NCI-H446 treated with DMSO at 0.1 percent for 48 hours (cell line): Measurements from ENCODE around the gene RIMKLA.
A peak's percentile ranks its signal among the peaks of the same experiment; 100 is the strongest.

Experiments used
- DNase-seq: peaks from one replicate; lab custom pipeline; 2025; lab: John Stamatoyannopoulos, UW

The RIMKLA gene, protein sequence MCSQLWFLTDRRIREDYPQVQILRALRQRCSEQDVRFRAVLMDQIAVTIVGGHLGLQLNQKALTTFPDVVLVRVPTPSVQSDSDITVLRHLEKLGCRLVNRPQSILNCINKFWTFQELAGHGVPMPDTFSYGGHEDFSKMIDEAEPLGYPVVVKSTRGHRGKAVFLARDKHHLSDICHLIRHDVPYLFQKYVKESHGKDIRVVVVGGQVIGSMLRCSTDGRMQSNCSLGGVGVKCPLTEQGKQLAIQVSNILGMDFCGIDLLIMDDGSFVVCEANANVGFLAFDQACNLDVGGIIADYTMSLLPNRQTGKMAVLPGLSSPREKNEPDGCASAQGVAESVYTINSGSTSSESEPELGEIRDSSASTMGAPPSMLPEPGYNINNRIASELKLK

DNA sequence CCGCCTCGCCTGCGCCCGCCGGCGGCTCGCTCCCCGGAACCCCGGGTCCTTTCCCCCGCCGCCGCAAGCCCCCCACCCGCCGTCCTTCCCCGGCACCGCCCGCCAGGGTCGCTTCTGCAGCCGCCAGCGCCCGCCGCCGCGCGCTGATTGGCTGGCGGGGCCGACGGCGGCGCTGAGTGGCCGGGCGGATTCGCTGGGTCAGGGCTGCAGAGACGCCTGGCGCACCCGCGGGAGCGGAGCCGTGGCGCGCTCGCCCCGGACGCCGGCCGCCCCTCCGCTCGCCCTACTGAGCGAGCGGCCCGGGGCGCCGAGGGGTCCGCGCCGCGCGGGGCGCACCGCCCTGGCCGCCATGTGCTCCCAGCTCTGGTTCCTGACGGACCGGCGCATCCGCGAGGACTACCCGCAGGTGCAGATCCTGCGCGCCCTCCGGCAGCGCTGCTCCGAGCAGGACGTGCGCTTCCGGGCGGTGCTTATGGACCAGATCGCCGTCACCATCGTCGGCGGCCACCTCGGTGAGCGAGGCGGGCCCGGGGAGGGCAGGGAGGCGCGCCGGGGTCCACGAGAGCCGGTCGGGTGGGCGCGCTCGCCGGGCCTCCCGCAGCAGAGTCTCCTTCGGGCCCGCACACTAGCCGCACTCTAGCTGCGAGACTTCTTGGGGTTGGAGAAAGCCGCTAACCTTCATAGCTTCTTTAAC lies at the start of gene RIMKLA:
Gene RIMKLA, plus strand, starts transcription at position 207 of the 694 bp plus-strand sequence. Its CDS starts 143 bp downstream, at position 350.
- peak; percentile 27 for DNase-seq

DNA sequence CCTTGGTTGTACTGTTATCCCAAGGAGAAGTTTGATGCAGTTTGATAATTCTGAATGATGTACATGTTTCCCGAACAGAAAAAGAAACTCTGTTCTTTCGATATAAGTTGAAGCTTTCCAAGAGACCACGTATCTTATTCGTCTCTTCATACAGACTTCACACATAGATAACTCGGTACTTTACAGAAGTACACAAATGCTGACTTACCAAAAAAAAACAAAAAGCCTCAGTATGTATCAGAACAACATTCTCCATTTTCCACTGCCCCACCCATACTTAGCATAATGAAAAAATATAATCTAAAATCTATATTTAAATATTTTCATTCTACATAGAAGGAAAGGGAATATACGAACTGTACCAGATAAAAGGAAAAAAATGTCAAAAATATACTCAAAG lies 47.7 kb upstream of the RIMKLA start:
- DNase-seq, result no peak

DNA sequence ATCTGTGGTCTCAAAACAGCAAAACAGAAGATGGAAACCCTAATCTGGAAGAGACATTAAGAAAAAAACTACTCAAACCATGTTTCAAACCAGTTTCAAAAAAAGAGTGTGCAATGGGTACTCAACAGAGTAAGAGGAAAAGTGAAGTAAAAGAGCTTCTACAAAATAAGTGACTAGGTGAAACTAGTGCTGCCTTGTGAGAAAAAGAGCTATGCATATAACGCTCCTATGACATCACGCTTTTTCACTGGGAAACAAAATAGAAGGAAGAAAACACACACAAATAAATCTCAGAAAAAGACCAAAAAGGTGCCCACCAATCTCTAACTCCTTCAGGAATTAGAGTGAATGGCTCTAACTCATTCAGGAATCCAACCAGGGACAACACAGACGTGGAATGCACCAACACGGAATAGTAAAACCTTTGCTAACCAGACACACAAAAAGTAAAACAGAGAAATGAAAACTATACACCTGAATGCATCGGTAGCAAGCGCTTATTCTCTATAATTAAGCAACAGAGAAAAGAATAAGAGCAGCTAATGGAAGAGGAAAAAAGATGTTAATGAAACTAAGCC lies 46.8 kb upstream of the RIMKLA start:
- DNase-seq, result no peak

DNA sequence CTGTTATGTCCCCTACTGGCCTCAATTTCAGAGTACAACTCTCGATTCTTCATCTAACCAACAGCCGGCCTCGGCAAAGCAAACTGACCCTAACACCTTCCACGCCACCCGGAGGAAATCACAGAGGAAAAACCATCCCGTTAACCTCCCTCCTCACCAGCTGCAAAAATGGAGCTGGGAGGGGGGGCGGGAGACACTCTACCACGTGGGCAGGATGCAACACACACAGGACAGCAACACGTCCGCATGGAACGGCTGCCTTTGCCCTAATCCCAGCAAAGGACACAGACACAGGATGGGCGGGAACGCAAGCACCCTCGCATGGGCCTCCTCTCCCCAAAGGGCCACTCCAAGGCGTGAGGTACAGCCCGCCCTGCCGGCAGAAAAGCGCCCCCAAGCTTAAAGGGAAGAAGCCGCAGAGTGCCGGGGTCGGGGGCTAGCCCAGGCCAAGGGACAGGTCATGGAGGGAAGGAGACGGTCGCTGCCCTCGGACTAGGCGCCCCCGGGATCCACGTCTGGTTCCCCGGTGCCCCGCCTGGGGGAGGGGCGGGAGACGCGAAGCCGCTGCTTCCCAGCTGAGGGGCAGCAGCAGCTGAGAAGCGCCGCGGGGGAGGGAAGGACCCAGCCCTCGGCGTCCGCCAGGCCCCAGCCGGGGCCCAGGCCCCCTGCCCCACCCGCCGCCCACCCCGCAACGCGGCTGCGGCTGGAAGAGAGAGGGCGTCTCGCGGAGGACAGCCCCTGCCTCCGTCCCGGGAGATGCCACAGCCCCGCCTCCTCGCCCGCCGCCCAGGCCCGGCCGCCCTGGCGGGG lies 46.1 kb upstream of the RIMKLA start:
- DNase-seq, result peak; percentile 22

DNA sequence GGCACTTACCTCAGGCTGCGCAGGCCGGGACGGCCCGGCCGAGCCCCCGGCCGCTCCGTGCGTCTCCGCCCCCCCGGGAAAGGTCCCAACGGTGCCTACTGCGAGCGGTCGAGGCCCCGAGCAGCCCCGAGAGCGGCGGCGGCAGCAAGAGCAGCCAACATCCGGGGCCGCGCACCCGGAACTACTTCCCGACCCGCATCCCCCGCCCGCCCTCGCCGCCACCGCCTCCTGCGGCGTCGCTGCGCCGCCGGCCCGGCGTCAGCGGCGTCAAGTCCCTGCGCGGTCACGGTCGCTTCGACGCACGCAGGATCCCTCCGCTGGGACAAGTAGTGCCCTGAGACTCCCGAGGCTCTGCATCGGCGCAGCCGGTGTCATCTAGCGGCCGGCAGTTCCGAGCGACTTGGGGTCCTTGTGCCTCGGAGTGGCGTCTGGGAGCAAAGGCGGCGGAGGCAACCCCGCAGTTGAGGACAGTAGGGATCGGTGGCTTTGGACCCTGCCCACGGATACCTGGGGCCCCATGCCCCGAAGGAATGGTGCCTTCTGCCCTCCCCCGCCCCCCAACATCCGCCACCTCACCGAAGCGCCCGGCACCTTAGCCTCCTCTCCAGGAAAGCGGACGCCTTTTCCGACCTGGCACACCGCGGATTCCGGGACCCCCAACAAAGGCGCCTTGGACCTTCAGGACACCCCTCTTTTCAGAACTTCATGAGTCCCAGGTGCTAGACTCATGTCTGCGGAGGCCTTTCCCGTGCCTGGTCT lies 45.4 kb upstream of the RIMKLA start, which contains the start of gene FOXJ3:
Gene FOXJ3, minus strand, starts transcription at position 186 of the 759 bp plus-strand sequence. CDS start 24,142 bp downstream, outside the sequence.
- DNase-seq, result peak; percentile 80

DNA sequence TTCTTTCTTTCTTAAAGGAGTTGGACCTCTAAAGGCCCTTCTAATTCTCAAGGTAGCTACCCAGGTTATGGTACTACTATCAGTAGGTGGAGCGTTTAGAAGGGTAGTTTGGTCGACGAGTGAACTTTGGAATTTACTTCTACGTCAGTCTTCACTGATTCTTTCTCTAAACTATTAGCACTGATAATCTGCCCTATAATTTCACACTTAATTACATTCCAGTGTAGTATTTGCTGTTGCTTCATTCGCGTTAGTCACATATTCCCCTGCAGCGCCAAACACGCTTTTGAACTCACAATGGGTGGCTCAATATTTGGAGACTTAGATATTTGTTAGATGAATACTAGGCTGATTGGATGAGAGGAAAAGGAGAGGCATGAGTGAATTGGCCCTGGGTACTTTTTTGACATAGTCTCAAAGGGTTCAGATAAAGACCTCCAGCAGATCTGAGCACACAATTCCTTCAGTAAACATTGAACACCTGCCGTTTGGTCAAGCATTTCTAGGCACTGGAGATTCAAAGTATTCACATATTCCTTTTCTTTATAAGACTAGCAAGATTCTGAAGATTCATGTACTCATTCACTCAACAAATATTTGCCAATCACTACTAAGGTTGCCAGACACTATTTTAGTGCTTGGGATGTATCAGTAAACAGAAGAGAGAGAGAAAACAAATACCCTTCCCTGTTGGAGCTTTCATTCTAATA lies 44.6 kb upstream of the RIMKLA start:
- no peak for DNase-seq

DNA sequence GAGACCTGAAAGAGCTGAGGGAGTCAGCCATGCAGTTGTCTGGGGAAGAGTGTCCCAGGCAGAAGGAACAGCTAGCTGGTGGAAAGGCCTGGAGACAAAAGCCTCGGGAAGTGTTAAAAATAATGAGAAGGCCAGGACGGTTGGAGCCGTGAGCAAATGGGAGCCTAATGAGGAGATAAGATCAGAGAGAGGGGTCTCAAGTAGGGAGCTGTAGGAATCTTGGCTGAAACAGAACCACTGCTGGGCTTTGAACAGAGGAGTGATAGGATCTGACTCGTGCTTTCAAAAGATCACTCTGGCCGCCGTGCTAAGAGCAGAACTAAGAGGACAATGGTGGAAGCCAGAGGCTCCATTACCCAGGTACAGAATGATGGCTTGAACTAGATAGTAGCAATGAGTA lies 43.6 kb upstream of the RIMKLA start:
- no peak for DNase-seq

DNA sequence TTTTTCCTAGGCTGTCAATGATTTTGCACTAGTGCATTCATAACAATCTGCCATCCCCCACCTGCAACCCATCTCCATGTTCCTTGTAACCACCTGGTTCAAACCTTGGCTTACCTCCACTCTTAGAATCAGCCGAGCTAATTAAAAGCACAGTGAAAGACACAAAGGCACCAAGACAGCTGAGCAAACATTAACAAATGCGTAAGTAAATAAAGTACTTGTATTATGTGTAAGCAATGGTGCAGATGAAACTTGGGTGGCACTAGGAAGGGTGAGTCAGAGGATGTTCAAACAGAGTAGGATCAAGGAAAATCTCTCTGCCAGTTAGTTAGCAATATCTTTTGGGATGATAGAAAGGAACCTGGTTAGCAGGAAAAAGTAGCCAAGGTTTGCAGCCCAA lies 40.5 kb upstream of the RIMKLA start:
- peak; percentile 87 for DNase-seq

DNA sequence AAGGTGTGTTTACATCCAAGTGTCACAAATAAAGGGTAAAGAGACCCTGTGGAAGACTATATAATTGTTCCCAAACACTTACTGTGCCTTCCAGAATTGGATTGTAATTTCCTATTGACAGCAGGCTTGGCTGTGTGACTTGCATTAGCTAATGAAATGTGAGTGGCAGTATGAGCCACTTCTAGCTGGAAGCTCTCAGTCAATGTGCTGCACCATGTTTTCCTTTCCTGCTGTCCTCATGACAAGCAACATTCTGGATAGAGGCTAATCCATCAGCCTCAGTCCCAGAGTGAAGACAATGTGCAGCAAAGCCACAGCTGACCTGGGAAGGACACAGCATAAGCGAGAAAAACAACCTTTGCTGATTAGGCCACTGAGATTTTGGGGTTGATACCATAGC lies 39.7 kb upstream of the RIMKLA start:
- DNase-seq, result no peak

DNA sequence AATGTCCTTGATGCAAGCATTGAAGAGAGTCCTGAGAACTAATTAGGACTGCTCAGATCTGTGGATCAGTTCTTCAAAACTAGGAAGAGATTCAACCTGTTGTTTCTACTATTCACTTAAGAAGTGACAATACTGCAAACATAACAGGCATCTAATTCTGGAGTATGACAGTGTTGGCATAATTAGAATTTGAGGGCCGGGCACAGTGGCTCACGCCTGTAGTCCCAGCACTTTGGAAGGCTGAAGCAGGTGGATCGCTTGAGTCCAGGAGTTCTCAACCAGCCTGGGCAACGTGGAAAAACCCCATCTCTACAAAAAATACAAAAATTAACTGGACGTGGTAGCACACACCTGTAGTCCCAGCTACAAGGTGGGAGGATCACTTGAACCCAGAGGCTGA lies 37.5 kb upstream of the RIMKLA start:
- no peak for DNase-seq

DNA sequence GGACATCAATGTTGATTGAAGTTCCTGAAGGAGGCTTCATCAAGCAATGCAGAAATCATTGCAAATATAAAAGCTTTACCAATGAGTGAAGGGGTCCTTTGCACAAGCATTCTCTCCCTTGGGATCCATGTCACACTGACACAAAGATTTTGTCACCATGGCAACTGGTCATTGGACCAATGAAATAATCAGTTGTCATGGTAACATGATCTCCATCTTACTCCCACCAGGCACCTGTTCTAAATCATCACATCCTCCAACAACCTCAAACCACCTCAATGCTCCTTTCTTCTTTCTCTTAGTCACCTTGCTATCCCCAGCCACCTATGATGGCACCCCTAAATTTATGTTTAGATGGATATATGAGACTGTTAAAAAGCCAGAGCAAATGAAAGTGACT lies 32.1 kb upstream of the RIMKLA start:
- no peak for DNase-seq

DNA sequence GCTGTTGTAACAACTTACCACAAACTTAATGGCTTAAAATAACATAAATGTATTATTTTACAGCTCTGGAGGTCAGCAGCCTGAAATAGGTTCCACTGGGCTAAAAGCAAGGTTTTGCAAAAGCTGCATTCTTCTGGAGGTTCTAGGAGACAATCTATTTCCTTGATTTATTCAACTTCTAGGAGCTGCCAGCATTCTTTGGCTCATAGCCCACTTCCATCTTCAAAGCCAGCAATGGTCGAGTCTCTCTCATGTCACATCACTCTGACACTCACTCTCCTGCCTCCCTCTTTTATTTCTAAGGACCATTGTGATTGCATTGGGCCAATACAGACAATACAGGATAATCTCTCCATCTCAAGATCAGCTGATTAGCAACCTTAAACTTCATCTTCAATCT lies 30.5 kb upstream of the RIMKLA start:
- DNase-seq, result no peak

DNA sequence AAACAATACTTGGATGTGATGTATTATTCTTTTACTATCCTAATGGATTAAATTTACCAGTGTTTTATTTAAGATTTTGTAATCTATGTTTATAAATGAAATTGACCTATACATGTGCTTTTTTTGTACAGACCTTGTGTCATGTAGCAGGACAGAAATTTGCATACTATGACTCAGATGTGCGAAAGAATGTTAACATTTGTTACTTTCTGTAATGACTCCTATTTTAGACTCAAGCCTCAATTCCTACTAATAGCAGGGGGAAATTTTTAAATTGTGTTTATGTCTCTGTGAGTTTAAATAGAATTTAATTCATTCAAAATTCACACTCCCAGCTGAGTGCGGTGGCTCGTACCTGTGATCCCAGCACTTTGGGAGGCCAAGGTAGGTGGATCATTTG lies 21.8 kb upstream of the RIMKLA start:
- DNase-seq, result no peak

DNA sequence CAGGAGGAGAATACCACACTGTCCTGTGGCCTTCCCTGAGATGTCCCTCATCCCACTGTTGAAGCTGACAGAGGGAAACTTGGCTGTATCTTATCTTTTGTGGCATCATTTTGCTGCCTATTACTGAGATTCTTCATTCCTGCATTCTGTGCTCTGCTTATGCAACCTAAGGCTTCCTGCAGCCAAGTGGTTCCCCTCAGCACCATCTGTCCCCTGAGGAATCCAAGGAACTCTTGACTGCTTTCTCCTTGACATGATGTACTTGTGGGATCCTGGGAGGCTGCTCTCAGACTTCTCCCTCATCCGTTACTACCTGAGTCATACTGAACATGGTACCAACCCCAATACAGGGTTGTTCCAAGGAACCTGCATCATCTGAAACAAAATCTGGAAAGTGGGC lies 21.1 kb upstream of the RIMKLA start:
- no peak for DNase-seq

DNA sequence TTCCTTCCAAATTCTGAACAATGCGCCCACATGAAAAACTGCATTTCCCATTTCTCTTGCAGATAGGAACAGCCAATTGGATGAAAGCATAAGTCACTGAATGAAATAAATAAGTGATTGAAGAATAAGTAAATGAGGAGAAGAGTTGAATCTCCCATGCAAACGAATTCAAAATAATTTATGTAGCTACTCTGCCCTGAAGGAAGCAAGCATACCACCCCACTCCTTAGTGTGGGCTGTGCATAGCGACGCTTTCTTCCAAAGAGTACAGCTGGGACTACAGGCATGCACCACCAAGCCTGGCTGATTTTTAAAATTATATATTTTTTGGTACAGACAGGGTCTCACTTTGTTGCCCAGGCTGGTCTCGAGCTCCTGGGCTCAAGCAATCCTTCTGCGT lies 16.5 kb upstream of the RIMKLA start:
- no peak for DNase-seq

DNA sequence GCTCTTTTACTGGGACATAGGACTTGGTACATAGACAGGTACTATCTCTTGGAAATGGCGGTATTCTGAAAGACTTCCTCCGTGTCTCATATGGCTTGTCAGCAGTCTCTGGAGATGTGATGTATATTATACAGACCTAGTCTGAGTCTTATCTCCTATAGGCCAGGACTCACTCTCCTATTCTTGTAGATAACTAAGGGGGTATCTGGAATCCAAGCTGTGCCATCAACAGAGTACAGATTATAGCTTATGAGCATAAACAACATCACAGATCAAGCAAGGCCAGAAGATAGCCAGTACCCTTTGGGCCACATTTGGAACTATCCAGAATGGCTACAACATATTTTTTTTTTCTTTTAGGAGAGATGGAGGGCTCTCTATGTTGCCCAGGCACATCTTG lies 16.1 kb upstream of the RIMKLA start:
- no peak for DNase-seq

DNA sequence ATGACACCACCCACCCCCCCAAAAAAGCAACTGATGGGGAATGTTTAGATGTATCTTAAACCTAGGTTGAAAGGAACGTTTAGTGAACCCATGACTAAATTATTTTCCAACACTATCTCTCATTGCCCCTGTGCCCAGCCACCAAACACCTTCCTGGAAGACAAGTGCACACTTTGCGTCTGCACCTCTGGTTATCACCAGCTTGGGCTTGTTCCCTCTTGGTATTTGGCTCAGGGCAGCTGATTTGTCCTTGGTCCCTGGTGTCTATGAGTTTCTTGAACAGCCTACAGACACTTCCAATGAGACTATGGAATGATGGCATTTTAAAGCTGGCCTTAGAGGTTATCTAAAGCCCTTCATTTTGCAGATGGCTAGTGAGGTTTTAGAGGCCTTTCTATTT lies 15.5 kb upstream of the RIMKLA start:
- no peak for DNase-seq

DNA sequence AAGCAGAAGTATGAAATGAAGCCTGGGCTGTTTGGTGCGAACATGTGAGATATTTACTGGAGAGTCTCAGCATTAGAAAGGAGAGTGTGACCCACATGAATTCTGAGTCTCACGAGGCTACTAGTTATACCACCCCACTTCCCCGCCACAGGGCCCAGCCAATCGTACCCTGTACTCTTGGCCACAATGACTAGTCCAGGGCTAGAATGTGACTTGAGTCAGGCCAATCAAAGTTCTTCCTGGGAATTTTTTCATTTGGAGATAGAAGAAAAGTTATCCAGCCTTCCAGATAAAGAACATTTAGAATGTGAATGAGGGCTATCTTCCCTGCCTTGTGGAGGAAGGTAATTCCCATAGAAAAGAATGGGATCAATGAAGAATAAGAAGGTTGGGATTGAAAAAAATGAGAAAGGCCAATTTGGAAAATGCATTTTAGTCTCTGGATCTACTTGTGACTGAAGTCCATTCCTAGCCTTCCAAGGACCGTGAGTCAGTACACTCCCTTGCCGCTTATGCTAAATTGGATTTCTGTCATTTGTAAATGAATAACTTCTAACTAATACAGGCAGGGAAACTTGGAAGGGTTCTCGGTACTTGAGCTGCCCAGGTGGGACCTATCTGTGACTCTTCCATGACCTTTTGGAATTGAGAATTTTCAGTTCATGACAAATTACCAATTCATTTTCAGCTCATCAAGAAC lies 12.3 kb upstream of the RIMKLA start:
- no peak for DNase-seq

DNA sequence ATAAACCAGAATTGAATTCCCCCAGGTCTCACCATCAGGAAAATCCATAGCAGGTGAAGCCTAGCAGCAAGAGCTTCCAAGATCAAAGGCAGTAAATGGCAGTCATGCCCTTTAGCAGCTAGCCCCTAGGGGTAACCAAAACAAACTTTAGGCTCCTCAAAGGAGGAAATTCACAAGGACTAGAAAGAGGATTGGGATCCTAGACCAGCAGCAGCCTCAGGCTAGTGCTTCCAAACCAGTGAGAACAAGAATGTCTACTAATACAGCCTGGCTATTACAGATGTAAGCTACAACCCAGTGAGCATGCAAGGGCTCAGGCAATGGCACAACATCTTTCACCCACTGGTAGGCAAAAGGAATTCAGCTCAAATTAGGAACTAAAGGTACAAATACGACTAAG lies 11.1 kb upstream of the RIMKLA start:
- DNase-seq, result no peak

DNA sequence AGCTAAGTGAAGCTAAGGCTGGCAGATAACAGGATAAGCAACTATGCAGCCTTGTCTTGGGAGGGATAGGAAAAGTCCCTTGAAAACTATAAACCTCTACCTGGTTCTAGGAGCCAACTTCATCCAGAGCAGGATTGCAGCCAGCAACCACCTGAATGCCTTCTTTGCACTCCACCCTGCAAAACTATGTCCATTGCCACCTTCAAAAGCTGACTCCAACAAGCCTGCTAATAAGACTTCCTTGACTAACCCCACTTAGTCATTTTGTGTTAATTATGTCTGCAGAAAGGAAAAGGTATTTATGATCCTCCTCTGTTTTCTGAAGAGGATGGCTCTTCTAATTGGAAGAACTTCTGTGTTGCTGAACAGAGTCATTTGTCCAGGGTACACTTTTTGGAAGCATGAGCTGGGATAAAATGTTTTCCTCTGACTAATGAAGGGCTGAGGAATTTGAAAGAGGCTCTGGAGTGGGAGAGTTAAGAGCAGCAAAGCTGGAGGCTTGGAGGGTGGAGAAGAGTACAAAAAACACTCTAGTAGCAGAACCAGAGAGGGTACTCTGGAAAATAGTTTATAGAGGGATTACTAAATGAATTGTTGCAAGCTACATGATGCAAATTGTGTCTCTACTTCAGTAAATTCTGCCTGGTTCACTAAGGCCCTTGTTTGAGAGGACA lies 9.6 kb upstream of the RIMKLA start:
- no peak for DNase-seq
